ENCODE results near the gene TEX51.

Gene TEX51

GRCh38 chr2:126882736-126883665, 15.7 kb upstream of the TEX51 start:
- no peaks in the 10 kb centered on the region for H3K36me3 ChIP-seq (ENCODE audit: control insufficient read depth, insufficient read depth, low read length)
- no peaks in the 10 kb centered on the region for H3K4me1 ChIP-seq (ENCODE audit: control insufficient read depth, insufficient read depth, low read length, poor library complexity, severe bottlenecking)
- no peaks in the 10 kb centered on the region for H3K9me3 ChIP-seq (ENCODE audit: control insufficient read depth, low read length)
- DNase-seq, result no peak
- H3K27me3 ChIP-seq (replicated peaks; ENCODE audit: control insufficient read depth, insufficient read depth, low read length, poor library complexity, severe bottlenecking), result no peaks in the 10 kb centered on the region
- H3K4me3 ChIP-seq (ENCODE audit: insufficient read depth, low read depth, low read length, poor library complexity, severe bottlenecking), result no peak overlapping the region
- H3K27ac ChIP-seq (ENCODE audit: insufficient read depth, low read length, poor library complexity, severe bottlenecking), result no peak overlapping the region

- Histone ChIP-seq H3K9me3 (ENCODE audit: control insufficient read depth, low read length) (no peaks in the 10 kb centered on the region), H3K4me3 (ENCODE audit: insufficient read depth, low read depth, low read length, poor library complexity, severe bottlenecking) (no peak overlapping the region), H3K4me1 (ENCODE audit: control insufficient read depth, insufficient read depth, low read length, poor library complexity, severe bottlenecking) (no peaks in the 10 kb centered on the region), H3K27ac (ENCODE audit: insufficient read depth, low read length, poor library complexity, severe bottlenecking) (no peak overlapping the region), H3K36me3 (ENCODE audit: control insufficient read depth, insufficient read depth, low read length) (no peaks in the 10 kb centered on the region), H3K27me3 (replicated peaks; ENCODE audit: control insufficient read depth, insufficient read depth, low read length, poor library complexity, severe bottlenecking) (no peaks in the 10 kb centered on the region)
- no peak for DNase-seq
Observed at GRCh38 chr2:126883666-126884040, 15.0 kb upstream of the TEX51 start.

- H3K4me1 ChIP-seq (ENCODE audit: control insufficient read depth, insufficient read depth, low read length, poor library complexity, severe bottlenecking), result no peaks in the 10 kb centered on the region
Observed at GRCh38 chr2:126884861-126885750, 13.6 kb upstream of the TEX51 start.

DNA sequence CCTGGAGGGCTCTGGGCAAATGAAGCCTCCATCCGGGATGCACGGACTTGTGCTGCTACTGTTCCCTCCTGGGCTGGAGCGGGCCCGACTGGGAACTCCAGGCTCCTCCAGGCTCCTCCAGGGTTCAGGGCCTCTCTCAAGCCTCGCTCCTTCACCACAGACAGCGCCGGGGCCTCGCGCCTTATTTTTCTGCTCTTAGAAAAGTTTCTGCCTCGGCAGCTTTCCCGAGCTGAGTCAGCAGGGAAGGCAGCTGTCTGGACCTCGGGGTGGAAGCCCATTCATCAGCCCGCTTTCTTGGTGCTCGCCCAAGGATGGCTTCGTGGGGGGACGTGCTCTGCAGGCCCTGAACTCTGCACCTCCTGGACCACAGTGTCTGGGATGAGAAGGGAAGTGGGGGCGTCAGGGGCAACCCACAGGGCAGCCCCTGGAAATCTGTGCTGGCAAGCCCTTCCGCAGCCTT, 12.9 kb upstream of the TEX51 start:
- no peak overlapping the region for H3K4me3 ChIP-seq (ENCODE audit: insufficient read depth, low read depth, low read length, poor library complexity, severe bottlenecking)

More at GRCh38 chr2:126884861-126885750, 13.6 kb upstream of the TEX51 start:
- Histone ChIP-seq H3K9me3 (ENCODE audit: control insufficient read depth, low read length) (no peaks in the 10 kb centered on the region), H3K36me3 (ENCODE audit: control insufficient read depth, insufficient read depth, low read length) (no peaks in the 10 kb centered on the region), H3K27me3 (replicated peaks; ENCODE audit: control insufficient read depth, insufficient read depth, low read length, poor library complexity, severe bottlenecking) (no peaks in the 10 kb centered on the region), H3K4me3 (ENCODE audit: insufficient read depth, low read depth, low read length, poor library complexity, severe bottlenecking) (no peak overlapping the region), H3K27ac (ENCODE audit: insufficient read depth, low read length, poor library complexity, severe bottlenecking) (no peak overlapping the region)
- DNase-seq, result no peak

DNA sequence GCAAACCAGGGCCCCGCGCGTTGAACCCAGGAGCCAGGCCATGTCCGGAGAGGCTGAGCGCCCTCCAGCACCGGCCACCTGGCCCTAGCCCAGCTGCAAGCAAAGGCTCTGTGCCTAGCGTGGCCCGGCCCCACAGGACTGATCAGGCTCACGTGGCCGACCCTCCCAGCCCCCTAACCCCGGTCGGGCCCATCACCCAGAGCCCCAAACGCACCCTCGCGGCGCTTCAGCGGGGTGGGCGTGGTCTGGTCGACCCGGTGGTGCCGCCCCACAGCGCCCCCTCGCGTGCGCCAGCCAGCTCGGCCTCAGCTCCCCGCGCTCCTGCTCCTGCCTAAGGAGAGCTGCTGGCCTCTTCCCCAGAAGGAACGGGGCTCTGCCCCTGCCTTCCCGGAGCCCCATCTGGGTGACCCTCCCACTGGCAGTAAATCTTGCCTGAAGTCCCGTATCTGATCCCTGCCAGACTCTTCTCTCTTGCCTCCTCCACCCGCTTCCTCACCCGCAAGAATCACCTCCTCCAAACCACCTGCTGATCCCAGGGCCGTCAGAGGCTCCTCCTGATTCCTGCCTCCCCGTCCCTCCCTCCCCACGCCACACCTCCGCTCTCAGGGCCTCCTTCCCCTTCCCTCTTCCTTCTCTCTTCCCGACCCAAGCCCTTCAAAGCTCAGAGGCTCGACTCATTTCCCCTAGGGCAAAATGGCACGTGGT, 12.3 kb upstream of the TEX51 start:
- H3K4me3 ChIP-seq (ENCODE audit: insufficient read depth, low read depth, low read length, poor library complexity, severe bottlenecking), result no peak overlapping the region

More for the DNA sequence above, 12.9 kb upstream of the TEX51 start:
- no peaks in the 10 kb centered on the region for H3K27me3 ChIP-seq (replicated peaks; ENCODE audit: control insufficient read depth, insufficient read depth, low read length, poor library complexity, severe bottlenecking)
- H3K4me1 ChIP-seq (ENCODE audit: control insufficient read depth, insufficient read depth, low read length, poor library complexity, severe bottlenecking), result no peaks in the 10 kb centered on the region
- no peak for DNase-seq
- no peak overlapping the region for H3K27ac ChIP-seq (ENCODE audit: insufficient read depth, low read length, poor library complexity, severe bottlenecking)
- no peaks in the 10 kb centered on the region for H3K9me3 ChIP-seq (ENCODE audit: control insufficient read depth, low read length)
- H3K36me3 ChIP-seq (ENCODE audit: control insufficient read depth, insufficient read depth, low read length), result no peaks in the 10 kb centered on the region

DNA sequence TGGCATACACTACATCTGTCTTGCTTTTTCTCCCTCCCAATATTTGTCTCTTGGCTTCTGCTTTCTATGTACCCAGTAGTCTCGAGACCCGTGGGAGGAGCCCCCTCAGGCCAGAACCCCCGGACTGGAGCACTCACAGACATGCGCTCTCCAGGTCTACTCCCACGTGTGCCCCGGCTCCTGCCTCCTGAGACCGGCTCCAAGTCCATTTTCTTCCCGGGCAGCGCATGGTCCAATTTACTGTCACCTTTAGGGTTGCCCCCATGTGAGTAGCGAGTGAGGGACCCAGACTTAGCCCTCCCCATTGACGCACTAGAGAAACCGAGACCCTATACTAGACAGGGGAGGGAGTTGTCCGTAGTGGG, 11.8 kb upstream of the TEX51 start:
- DNase-seq, result no peak
- no peaks in the 10 kb centered on the region for H3K27me3 ChIP-seq (replicated peaks; ENCODE audit: control insufficient read depth, insufficient read depth, low read length, poor library complexity, severe bottlenecking)
- no peak overlapping the region for H3K4me3 ChIP-seq (ENCODE audit: insufficient read depth, low read depth, low read length, poor library complexity, severe bottlenecking)
- H3K9me3 ChIP-seq (ENCODE audit: control insufficient read depth, low read length), result no peaks in the 10 kb centered on the region
- H3K27ac ChIP-seq (ENCODE audit: insufficient read depth, low read length, poor library complexity, severe bottlenecking), result no peak overlapping the region
- no peaks in the 10 kb centered on the region for H3K4me1 ChIP-seq (ENCODE audit: control insufficient read depth, insufficient read depth, low read length, poor library complexity, severe bottlenecking)
- no peaks in the 10 kb centered on the region for H3K36me3 ChIP-seq (ENCODE audit: control insufficient read depth, insufficient read depth, low read length)

More for the DNA sequence above, 12.3 kb upstream of the TEX51 start:
- no peak for DNase-seq
- H3K9me3 ChIP-seq (ENCODE audit: control insufficient read depth, low read length), result no peaks in the 10 kb centered on the region
- no peaks in the 10 kb centered on the region for H3K36me3 ChIP-seq (ENCODE audit: control insufficient read depth, insufficient read depth, low read length)
- no peak overlapping the region for H3K27ac ChIP-seq (ENCODE audit: insufficient read depth, low read length, poor library complexity, severe bottlenecking)
- H3K27me3 ChIP-seq (replicated peaks; ENCODE audit: control insufficient read depth, insufficient read depth, low read length, poor library complexity, severe bottlenecking), result no peaks in the 10 kb centered on the region
- H3K4me1 ChIP-seq (ENCODE audit: control insufficient read depth, insufficient read depth, low read length, poor library complexity, severe bottlenecking), result no peaks in the 10 kb centered on the region

DNA sequence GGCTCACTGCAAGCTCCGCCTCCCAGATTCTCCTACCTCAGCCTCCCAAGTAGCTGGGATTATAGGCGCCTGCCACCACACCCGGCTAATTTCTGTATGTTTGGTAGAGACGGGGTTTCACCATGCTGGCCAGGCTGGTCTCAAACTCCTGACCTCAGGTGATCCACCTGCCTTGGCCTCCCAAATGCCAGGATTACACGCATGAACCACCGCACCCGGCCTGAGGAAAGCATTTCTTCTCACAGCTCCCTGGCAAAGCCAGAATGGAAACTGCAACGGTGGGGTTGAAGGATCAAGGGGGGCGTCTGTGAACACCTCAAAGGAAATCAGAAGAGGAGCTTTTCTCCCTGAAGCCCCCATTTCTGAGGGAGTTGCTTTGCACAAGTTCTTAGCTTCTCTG, 11.2 kb upstream of the TEX51 start:
- H3K27ac ChIP-seq (ENCODE audit: insufficient read depth, low read length, poor library complexity, severe bottlenecking), result no peak overlapping the region
- DNase-seq, result no peak
- no peaks in the 10 kb centered on the region for H3K9me3 ChIP-seq (ENCODE audit: control insufficient read depth, low read length)
- no peak overlapping the region for H3K4me3 ChIP-seq (ENCODE audit: insufficient read depth, low read depth, low read length, poor library complexity, severe bottlenecking)
- H3K4me1 ChIP-seq (ENCODE audit: control insufficient read depth, insufficient read depth, low read length, poor library complexity, severe bottlenecking), result no peaks in the 10 kb centered on the region
- H3K36me3 ChIP-seq (ENCODE audit: control insufficient read depth, insufficient read depth, low read length), result no peaks in the 10 kb centered on the region
- H3K27me3 ChIP-seq (replicated peaks; ENCODE audit: control insufficient read depth, insufficient read depth, low read length, poor library complexity, severe bottlenecking), result no peaks in the 10 kb centered on the region

- H3K27me3 ChIP-seq (replicated peaks; ENCODE audit: control insufficient read depth, insufficient read depth, low read length, poor library complexity, severe bottlenecking), result no peaks in the 10 kb centered on the region
- H3K4me1 ChIP-seq (ENCODE audit: control insufficient read depth, insufficient read depth, low read length, poor library complexity, severe bottlenecking), result no peaks in the 10 kb centered on the region
- no peaks in the 10 kb centered on the region for H3K36me3 ChIP-seq (ENCODE audit: control insufficient read depth, insufficient read depth, low read length)
- DNase-seq, result no peak
- H3K9me3 ChIP-seq (ENCODE audit: control insufficient read depth, low read length), result no peaks in the 10 kb centered on the region
- H3K27ac ChIP-seq (ENCODE audit: insufficient read depth, low read length, poor library complexity, severe bottlenecking), result no peak overlapping the region
- no peak overlapping the region for H3K4me3 ChIP-seq (ENCODE audit: insufficient read depth, low read depth, low read length, poor library complexity, severe bottlenecking)
Observed at GRCh38 chr2:126888046-126888445, 10.6 kb upstream of the TEX51 start.

GRCh38 chr2:126889071-126889470, 9.6 kb upstream of the TEX51 start:
- Histone ChIP-seq H3K4me1 (ENCODE audit: control insufficient read depth, insufficient read depth, low read length, poor library complexity, severe bottlenecking) (no peaks in the 10 kb centered on the region), H3K4me3 (ENCODE audit: insufficient read depth, low read depth, low read length, poor library complexity, severe bottlenecking) (no peak overlapping the region), H3K36me3 (ENCODE audit: control insufficient read depth, insufficient read depth, low read length) (no peaks in the 10 kb centered on the region), H3K9me3 (ENCODE audit: control insufficient read depth, low read length) (no peaks in the 10 kb centered on the region), H3K27me3 (replicated peaks; ENCODE audit: control insufficient read depth, insufficient read depth, low read length, poor library complexity, severe bottlenecking) (no peaks in the 10 kb centered on the region), H3K27ac (ENCODE audit: insufficient read depth, low read length, poor library complexity, severe bottlenecking) (no peak overlapping the region)
- no peak for DNase-seq
